ENCODE measurements around the gene KSR1. TPM values are rescaled to one million over a fixed set of nuclear protein-coding genes. Genes with fewer than 3 reads are reported as not detected.

KSR1 gene
- total RNA-seq, 2 experiments from 2014 or later, result 53.9 to 58.2 TPM

GRCh38 chr17:27541301-27542023, 85.2 kb downstream of the KSR1 start:
- ChIA-PET CTCF (interaction anchor here (1.2 to 3.2 kb wide), 4 partner anchors 58 to 70 kb away, joined by 3 to 11 read pairs (median 4); no protein-coding TSS in a partner anchor), POLR2A (interaction anchor here (1.4 to 1.6 kb wide), 2 partner anchors 32 to 60 kb away, joined by 4 read pairs; no protein-coding TSS in a partner anchor)
- DNase-seq (no peak), ATAC-seq (no peak)
- Mint-ChIP-seq H3K27me3 (peaks cover 2% of the 10 kb centered on the region), H3K4me3 (no peak overlapping the region), H3K27ac (no peak overlapping the region), H3K9me3 (no peaks in the 10 kb centered on the region), H3K36me3 (ENCODE audit: low read depth) (peaks cover 3% of the 10 kb centered on the region), H3K4me1 (ENCODE audit: low read depth) (peaks cover 65% of the 10 kb centered on the region)
- TF ChIP-seq, protein P1, sequence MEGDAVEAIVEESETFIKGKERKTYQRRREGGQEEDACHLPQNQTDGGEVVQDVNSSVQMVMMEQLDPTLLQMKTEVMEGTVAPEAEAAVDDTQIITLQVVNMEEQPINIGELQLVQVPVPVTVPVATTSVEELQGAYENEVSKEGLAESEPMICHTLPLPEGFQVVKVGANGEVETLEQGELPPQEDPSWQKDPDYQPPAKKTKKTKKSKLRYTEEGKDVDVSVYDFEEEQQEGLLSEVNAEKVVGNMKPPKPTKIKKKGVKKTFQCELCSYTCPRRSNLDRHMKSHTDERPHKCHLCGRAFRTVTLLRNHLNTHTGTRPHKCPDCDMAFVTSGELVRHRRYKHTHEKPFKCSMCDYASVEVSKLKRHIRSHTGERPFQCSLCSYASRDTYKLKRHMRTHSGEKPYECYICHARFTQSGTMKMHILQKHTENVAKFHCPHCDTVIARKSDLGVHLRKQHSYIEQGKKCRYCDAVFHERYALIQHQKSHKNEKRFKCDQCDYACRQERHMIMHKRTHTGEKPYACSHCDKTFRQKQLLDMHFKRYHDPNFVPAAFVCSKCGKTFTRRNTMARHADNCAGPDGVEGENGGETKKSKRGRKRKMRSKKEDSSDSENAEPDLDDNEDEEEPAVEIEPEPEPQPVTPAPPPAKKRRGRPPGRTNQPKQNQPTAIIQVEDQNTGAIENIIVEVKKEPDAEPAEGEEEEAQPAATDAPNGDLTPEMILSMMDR (IDR thresholded peaks at IDR 0.05), result no peak
- intact Hi-C loops (cut with micrococcal nuclease), result no loop called here

- Mint-ChIP-seq H3K4me3 (no peak overlapping the region), H3K27ac (peak overlapping the region; percentile 89), H3K9me3 (no peaks in the 10 kb centered on the region), H3K36me3 (ENCODE audit: low read depth) (peaks cover 3% of the 10 kb centered on the region), H3K4me1 (ENCODE audit: low read depth) (peaks cover 68% of the 10 kb centered on the region), H3K27me3 (peaks cover 2% of the 10 kb centered on the region)
- ATAC-seq (no peak), DNase-seq (no peak)
- TF ChIP-seq, protein P1 (IDR thresholded peaks at IDR 0.05), result no peak
- CTCF ChIA-PET, result interaction anchor here (1.6 to 4.1 kb wide), 3 partner anchors 70 to 85 kb away, joined by 5 to 29 read pairs (median 15); no protein-coding TSS in a partner anchor
- intact Hi-C loops (cut with micrococcal nuclease), result no loop called here
- POLR2A ChIA-PET, result interaction anchor here (0.5 to 6.0 kb wide), 4 partner anchors 23 to 69 kb away, joined by 3 to 63 read pairs (median 4); no protein-coding TSS in a partner anchor
Measured at GRCh38 chr17:27542841-27543463, 86.7 kb downstream of the KSR1 start.

GRCh38 chr17:27543464-27543856, 87.2 kb downstream of the KSR1 start:
- peak overlapping the region; percentile 89 for H3K27ac Mint-ChIP-seq
- ChIA-PET CTCF (interaction anchor here (1.6 to 4.1 kb wide), 4 partner anchors 22 to 86 kb away, joined by 5 to 29 read pairs (median 22); no protein-coding TSS in a partner anchor), POLR2A (interaction anchor here (0.5 to 6.0 kb wide), 4 partner anchors 10 to 70 kb away, joined by 3 to 63 read pairs (median 4); no protein-coding TSS in a partner anchor)
- peaks cover 3% of the 10 kb centered on the region for H3K36me3 Mint-ChIP-seq (ENCODE audit: low read depth)
- no peaks in the 10 kb centered on the region for H3K9me3 Mint-ChIP-seq
- intact Hi-C loops (cut with micrococcal nuclease), result no loop called here
- H3K4me3 Mint-ChIP-seq, result peak overlapping the region; percentile 19
- H3K27me3 Mint-ChIP-seq, result peaks cover 2% of the 10 kb centered on the region
- H3K4me1 Mint-ChIP-seq (ENCODE audit: low read depth), result peaks cover 68% of the 10 kb centered on the region
- TF ChIP-seq, protein P1 (IDR thresholded peaks at IDR 0.05), result no peak
- DNase-seq (no peak), ATAC-seq (no peak)

GRCh38 chr17:27543958-27544349, 87.7 kb downstream of the KSR1 start:
- Mint-ChIP-seq H3K36me3 (ENCODE audit: low read depth) (peaks cover 3% of the 10 kb centered on the region), H3K4me3 (peak overlapping the region; percentile 19), H3K4me1 (ENCODE audit: low read depth) (peaks cover 68% of the 10 kb centered on the region), H3K27ac (peak overlapping the region; percentile 89), H3K9me3 (no peaks in the 10 kb centered on the region), H3K27me3 (peaks cover 2% of the 10 kb centered on the region)
- CTCF ChIA-PET, result interaction anchor here (0.6 to 4.1 kb wide), 15 partner anchors 10 to 161 kb away, joined by 3 to 29 read pairs (median 5); partner anchors contain the start of gene KSR1
- POLR2A ChIA-PET, result interaction anchor here (0.6 to 6.0 kb wide), 6 partner anchors 10 to 70 kb away, joined by 3 to 63 read pairs (median 4); no protein-coding TSS in a partner anchor
- TF ChIP-seq, protein P1 (IDR thresholded peaks at IDR 0.05), result no peak
- ATAC-seq (no peak), DNase-seq (no peak)
- intact Hi-C loops (cut with micrococcal nuclease), result loop anchor here (2.0 kb wide), 2 partner anchors 35 to 71 kb away; no protein-coding TSS in a partner anchor
